ENCODE data around the gene SLC38A5.

DNA sequence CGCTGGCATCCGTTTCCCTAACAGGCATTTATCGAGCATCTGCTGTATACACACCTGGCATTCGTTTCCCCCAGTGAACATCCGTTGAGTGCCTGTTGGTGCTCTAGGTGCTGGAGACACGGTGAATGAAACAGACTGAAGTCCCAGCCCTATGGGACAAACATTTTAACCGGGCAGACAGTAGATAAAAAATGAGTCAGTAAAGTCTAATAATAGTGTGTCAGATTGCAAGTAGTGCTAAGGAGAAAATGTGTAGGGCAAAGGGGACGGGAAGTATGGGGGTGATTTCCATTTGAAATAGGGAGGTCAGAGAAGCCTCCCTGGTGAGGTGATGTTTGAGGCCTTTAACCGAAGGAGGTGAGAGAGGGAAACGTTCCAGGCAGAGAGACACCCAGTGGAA, 46.2 kb upstream of the SLC38A5 start:
- TF ChIP-seq POLR2A (IDR thresholded peaks at IDR 0.05; ENCODE audit: low read depth, low read length): no peak
- TF ChIP-seq POLR2AphosphoS5 (IDR thresholded peaks at IDR 0.05; ENCODE audit: low read depth, low read length): no peak
- no peak for TF ChIP-seq TAF1 (IDR thresholded peaks at IDR 0.05; ENCODE audit: low read depth, low read length)
